Erythroblast (primary cell): ENCODE results near the gene NRIP1.

Experiments used
- GATA1 ChIP-seq: IDR thresholded peaks from 2 replicates; pipeline ENCODE4 v1.6.1; 2011; ENCODE audit warnings: low read depth, mild to moderate bottlenecking, control low read depth, low read length, moderate library complexity
- POLR2A ChIP-seq: IDR thresholded peaks from 2 replicates; pipeline ENCODE4 v1.6.1; 2011; ENCODE audit warnings: mild to moderate bottlenecking, low read length

DNA sequence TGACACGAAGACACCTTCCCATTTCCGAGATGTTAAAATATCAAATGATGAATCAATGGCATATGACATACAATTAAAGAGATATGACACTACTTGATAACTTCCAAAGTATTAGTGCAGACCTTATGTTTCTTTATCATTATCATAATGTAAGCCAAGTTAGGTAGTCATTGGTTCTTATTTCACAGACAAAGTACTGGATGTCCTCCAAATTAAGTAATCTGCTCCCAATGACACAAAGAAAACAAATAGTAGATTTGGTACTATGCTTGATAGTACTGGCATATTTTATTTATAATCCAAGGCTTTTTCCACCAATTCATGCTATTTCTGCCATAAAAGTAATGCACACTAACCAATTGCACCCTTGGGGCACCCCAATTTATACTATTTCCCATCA is 11.9 kb upstream of the NRIP1 start:
- TF ChIP-seq POLR2A (no peak), GATA1 (no peak)
